HEK293 (cell line): Measurements from ENCODE around the gene WDFY2.

Experiments used
- CTCF ChIA-PET: fragments of 350-600 bp; formaldehyde crosslinking; extraction: SDS; loops from one replicate; lab custom pipeline; 2021; ENCODE audit warnings: antibody characterized with exemption; lab: Yijun Ruan, JAX
- POLR2A ChIA-PET: fragments of 300-600 bp; formaldehyde crosslinking; extraction: SDS; loops from one replicate; lab custom pipeline; 2020; ENCODE audit warnings: antibody characterized with exemption, inconsistent platforms; lab: Yijun Ruan, JAX
- H3K27ac ChIP-seq: fragments of 200-500 bp; sonication (Bioruptor generic); 2 replicates; pipeline ENCODE4 v1.5.1; 2014; ENCODE audit warnings: low read depth, low read length, control low read depth, inconsistent platforms; ENCODE audit errors: extremely low read depth
- H3K36me3 ChIP-seq, 2 experiments: fragments of 200-500 bp in 1 of 2; sonication (Bioruptor generic) in 1 of 2; 1 replicate in 1 of 2; 2 replicates in 1 of 2; pipeline ENCODE4 v1.5.1; 2014 to 2017; ENCODE audit warnings: inconsistent platforms in 2 of 2, low read length in 2 of 2; ENCODE audit not compliant: control insufficient read depth in 2 of 2, insufficient read depth in 1 of 2
- H3K4me1 ChIP-seq: fragments of 200-500 bp; sonication (Bioruptor generic); 2 replicates; pipeline ENCODE4 v1.5.1; 2014; ENCODE audit warnings: mild to moderate bottlenecking, low read length, inconsistent platforms; ENCODE audit not compliant: control insufficient read depth, insufficient read depth
- H3K4me3 ChIP-seq: 2 replicates; pipeline ENCODE4 v1.5.1; 2011; ENCODE audit warnings: low read depth, mild to moderate bottlenecking, control low read depth, low read length, moderate library complexity
- H3K9me3 ChIP-seq: fragments of 200-500 bp; sonication (Bioruptor generic); 2 replicates; pipeline ENCODE4 v1.5.1; 2014; ENCODE audit warnings: low read depth, low read length, inconsistent platforms; ENCODE audit not compliant: control insufficient read depth, insufficient read depth
- EGR2 ChIP-seq: fragments of 450-650 bp; formaldehyde crosslinking; IDR thresholded peaks from 2 replicates; pipeline ENCODE4 v1.5.1; 2016; ENCODE audit warnings: low read depth, missing biosample characterization, missing genetic modification characterization
- GFI1B ChIP-seq: fragments of 450-650 bp; formaldehyde crosslinking; IDR thresholded peaks from 2 replicates; pipeline ENCODE4 v1.5.1; 2016; ENCODE audit warnings: missing biosample characterization, missing genetic modification characterization
- GLI2 ChIP-seq: fragments of 450-650 bp; formaldehyde crosslinking; IDR thresholded peaks from 2 replicates; pipeline ENCODE4; 2017; ENCODE audit warnings: missing biosample characterization, missing genetic modification characterization, low read depth, borderline replicate concordance
- HOXA7 ChIP-seq: sonication (generic); formaldehyde crosslinking; IDR thresholded peaks from 2 replicates; pipeline ENCODE4 v1.8.1; 2022; ENCODE audit warnings: missing genetic modification reagents, borderline replicate concordance
- KLF10 ChIP-seq: fragments of 450-650 bp; IDR thresholded peaks from 2 replicates; pipeline ENCODE4 v1.5.1; 2018; ENCODE audit warnings: missing biosample characterization, mild to moderate bottlenecking, missing genetic modification characterization
- OVOL3 ChIP-seq: fragments of 450-650 bp; formaldehyde crosslinking; IDR thresholded peaks from 2 replicates; pipeline ENCODE4 v1.5.1; 2016; ENCODE audit warnings: missing biosample characterization, missing genetic modification characterization
- PRDM1 ChIP-seq: fragments of 450-650 bp; formaldehyde crosslinking; IDR thresholded peaks from 2 replicates; pipeline ENCODE4; 2016; ENCODE audit warnings: missing biosample characterization, missing genetic modification characterization
- SETDB1 ChIP-seq: IDR thresholded peaks from one replicate; pipeline ENCODE4 v1.6.1; 2017; ENCODE audit warnings: mild to moderate bottlenecking, low read length, moderate library complexity, mixed read lengths; ENCODE audit not compliant: insufficient read length
- ZNF10 ChIP-seq: fragments of 450-650 bp; formaldehyde crosslinking; IDR thresholded peaks from 2 replicates; pipeline ENCODE4 v1.5.1; 2017; ENCODE audit warnings: missing biosample characterization, missing genetic modification characterization
- ZNF148 ChIP-seq: fragments of 450-650 bp; formaldehyde crosslinking; IDR thresholded peaks from 2 replicates; pipeline ENCODE4 v1.5.0; 2017; ENCODE audit warnings: missing biosample characterization, missing genetic modification characterization, borderline replicate concordance
- ZNF221 ChIP-seq: fragments of 450-650 bp; formaldehyde crosslinking; IDR thresholded peaks from 2 replicates; pipeline ENCODE4 v1.5.1; 2017; ENCODE audit warnings: missing biosample characterization, missing genetic modification characterization, borderline replicate concordance
- ZNF324 ChIP-seq: fragments of 450-650 bp; formaldehyde crosslinking; IDR thresholded peaks from 2 replicates; pipeline ENCODE4 v1.5.1; 2016; ENCODE audit warnings: missing biosample characterization, missing genetic modification characterization
- ZNF366 ChIP-seq: fragments of 450-650 bp; formaldehyde crosslinking; conservative IDR thresholded peaks from 2 replicates; pipeline ENCODE4 v1.5.1; 2016; ENCODE audit warnings: missing biosample characterization, missing genetic modification characterization
- ZNF473 ChIP-seq: fragments of 450-650 bp; formaldehyde crosslinking; IDR thresholded peaks from 2 replicates; pipeline ENCODE4 v1.5.1; 2017; ENCODE audit warnings: missing biosample characterization, missing genetic modification characterization
- ZNF501 ChIP-seq: fragments of 450-650 bp; formaldehyde crosslinking; IDR thresholded peaks from 2 replicates; pipeline ENCODE4 v1.5.1; 2016; ENCODE audit warnings: missing biosample characterization, missing genetic modification characterization
- ZNF514 ChIP-seq: fragments of 450-650 bp; formaldehyde crosslinking; IDR thresholded peaks from 2 replicates; pipeline ENCODE4 v1.5.1; 2016; ENCODE audit warnings: missing biosample characterization, missing genetic modification characterization
- ZNF600 ChIP-seq: fragments of 450-650 bp; formaldehyde crosslinking; IDR thresholded peaks from 2 replicates; pipeline ENCODE4 v1.5.1; 2016; ENCODE audit warnings: missing biosample characterization, missing genetic modification characterization
- ZNF624 ChIP-seq: fragments of 450-650 bp; formaldehyde crosslinking; IDR thresholded peaks from 2 replicates; pipeline ENCODE4 v1.5.1; 2017; ENCODE audit warnings: missing biosample characterization, missing genetic modification characterization
- ZNF701 ChIP-seq: fragments of 450-650 bp; formaldehyde crosslinking; IDR thresholded peaks from 2 replicates; pipeline ENCODE4 v1.5.1; 2016; ENCODE audit warnings: missing biosample characterization, missing genetic modification characterization
- TF ChIP-seq, protein P1 (sequence below): fragments of 450-650 bp; formaldehyde crosslinking; IDR thresholded peaks from 2 replicates; pipeline ENCODE4 v1.5.1; 2016; ENCODE audit warnings: missing biosample characterization, missing genetic modification characterization
- TF ChIP-seq, protein P2 (sequence below): fragments of 450-650 bp; formaldehyde crosslinking; IDR thresholded peaks from 2 replicates; pipeline ENCODE4 v1.5.1; 2016; ENCODE audit warnings: missing biosample characterization, missing genetic modification characterization

The WDFY2 gene

DNA sequence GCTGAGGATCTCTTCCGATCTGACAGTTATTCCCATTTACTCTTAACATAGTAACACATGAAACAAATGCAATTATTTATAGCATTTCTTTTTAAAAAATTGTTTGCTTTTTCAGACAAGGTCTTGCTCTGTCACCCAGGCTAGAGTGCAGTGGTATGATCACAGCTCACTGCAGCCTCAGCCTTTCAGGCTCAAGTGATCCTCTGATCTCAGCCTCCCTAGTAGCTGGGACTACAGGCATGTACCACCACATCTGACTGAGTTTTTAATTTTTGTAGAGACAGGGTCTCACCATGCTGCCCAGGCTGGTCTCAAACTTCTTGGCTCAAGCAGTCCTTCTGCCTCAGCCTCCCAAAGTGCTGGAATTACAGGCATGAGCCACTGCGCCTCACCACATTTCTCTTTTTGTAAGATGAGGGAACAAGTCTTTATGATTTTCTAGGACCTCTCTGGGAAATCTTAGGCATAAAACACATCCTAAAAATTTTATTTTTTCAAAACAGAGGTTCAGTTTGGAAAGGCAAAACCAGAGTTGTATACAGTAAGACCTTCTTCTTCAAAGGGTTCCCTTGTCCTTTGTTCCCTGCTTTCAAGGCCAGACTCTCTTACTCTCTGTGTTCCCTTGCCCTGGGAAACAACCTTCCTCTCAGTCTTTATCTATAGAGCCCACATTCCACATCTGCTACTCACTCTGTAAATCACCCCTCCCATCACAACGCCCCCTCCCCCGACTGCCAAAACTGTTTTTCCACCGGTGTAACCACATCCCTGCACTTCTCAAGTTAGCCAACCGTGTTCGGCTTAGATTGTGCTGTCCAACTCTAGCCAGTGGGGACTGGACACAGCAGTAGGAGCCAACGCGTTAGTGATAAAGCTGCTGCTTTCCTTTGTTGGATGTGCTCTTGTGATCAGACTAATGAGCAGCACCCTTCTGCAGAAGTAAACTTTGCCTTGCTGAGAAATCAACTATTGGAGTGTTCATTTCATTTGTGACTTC is 163.5 kb downstream of the WDFY2 start:
- Histone ChIP-seq H3K36me3 (peaks cover 3 to 4% of the 10 kb centered on the region in 2 experiments; a peak in 1 of 3 replicates), H3K9me3 (no peaks in the 10 kb centered on the region), H3K4me1 (no peaks in the 10 kb centered on the region), H3K4me3 (no peak overlapping the region), H3K27ac (no peak overlapping the region)
- CTCF ChIA-PET: interaction anchor here (1.7 kb wide), 1 partner anchor 50 kb away, joined by 3 read pairs; no protein-coding TSS in a partner anchor
- TF ChIP-seq SETDB1 (peak; percentile 77), ZNF221 (no peak)
- POLR2A ChIA-PET: no interaction called here

DNA sequence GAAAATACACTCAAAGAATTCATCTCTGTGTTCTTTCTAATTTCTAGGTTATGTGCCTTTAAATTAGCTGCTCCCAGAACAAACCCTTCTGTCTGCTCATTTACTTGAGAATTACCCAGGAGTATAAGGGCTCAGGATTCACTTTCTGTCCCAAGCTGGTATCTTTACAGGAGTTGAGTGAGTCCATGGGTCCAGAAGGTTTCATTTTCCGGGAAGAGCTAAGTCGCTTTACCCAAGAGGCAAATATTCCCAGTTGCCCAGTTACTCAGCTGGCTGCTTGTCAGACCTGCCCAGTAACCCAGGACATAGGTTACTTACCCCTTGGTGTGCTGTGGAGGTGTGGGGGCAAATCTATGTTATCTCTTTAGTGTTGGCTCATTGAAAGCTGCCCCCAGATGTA is 172.4 kb downstream of the WDFY2 start:
- no peak for TF ChIP-seq ZNF10
- TF ChIP-seq ZNF624 (tag by site-specific recombination): no peak
- TF ChIP-seq OVOL3 (tag by site-specific recombination): no peak
- no peak for TF ChIP-seq PRDM1 (tag by site-specific recombination)
- no peak for TF ChIP-seq EGR2 (tag by site-specific recombination)
- no peak for TF ChIP-seq ZNF324
- no peak for TF ChIP-seq KLF10 (tag by site-specific recombination)
- POLR2A ChIA-PET: interaction anchor here (0.7 kb wide), 1 partner anchor 18 kb away, joined by 4 read pairs; no protein-coding TSS in a partner anchor
- H3K4me3 ChIP-seq: no peak overlapping the region
- no peaks in the 10 kb centered on the region for H3K4me1 ChIP-seq
- CTCF ChIA-PET: no interaction called here
- H3K36me3 ChIP-seq: peaks cover 4 to 18% of the 10 kb centered on the region in 2 experiments; a peak in 1 of 3 replicates
- no peak overlapping the region for H3K27ac ChIP-seq
- H3K9me3 ChIP-seq: no peaks in the 10 kb centered on the region

DNA sequence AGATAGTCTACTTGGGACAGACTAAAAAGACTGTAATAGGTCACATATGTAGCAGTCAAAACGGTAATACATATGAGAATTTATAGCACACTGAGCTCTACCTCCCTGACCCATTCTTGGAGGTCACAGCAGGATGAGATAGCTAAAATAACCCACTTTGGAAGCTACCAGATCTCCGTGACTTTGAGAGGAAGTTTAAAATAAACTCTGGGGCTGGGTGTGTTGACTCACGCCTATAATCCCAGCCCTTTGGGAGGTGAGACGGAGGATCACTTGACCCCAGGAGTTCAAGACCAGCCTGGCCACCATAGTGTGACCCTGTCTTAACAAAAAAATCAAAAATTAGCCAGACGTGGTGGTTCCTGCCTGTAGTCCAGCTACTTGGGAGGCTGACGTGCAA is 174.4 kb downstream of the WDFY2 start:
- H3K36me3 ChIP-seq: peaks cover 0 to 14% of the 10 kb centered on the region in 2 experiments; a peak in 1 of 3 replicates
- POLR2A ChIA-PET: interaction anchor here (1.2 kb wide), 1 partner anchor 306 kb away, joined by 3 read pairs; the partner anchor contains the start of gene INTS6
- TF ChIP-seq ZNF501 (tag by site-specific recombination): no peak
- TF ChIP-seq, all 188 proteins: peak for 0
- no peaks in the 10 kb centered on the region for H3K4me1 ChIP-seq
- H3K4me3 ChIP-seq: no peak overlapping the region
- no peak overlapping the region for H3K27ac ChIP-seq
- CTCF ChIA-PET: interaction anchor here (0.6 kb wide), 1 partner anchor 224 kb away, joined by 4 read pairs; no protein-coding TSS in a partner anchor
- H3K9me3 ChIP-seq: no peaks in the 10 kb centered on the region

DNA sequence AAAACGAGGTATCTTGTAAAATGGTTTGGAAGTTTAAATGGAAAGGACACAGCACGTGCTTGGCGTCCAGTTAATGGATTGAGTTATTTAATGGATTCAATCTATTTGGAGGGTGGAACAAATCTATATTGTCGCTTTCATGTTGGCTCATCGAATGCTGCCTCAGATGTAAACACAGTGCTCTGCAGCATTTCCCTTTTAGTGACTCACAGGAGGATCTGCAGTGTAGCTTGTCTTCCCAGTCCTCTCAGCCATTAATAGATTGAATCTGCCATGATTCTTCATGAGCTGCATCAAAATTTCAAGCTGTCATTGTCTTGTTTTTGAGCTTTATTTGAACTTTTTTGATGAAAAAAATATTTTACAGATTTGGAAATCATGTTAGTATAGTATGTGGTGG is 175.0 kb downstream of the WDFY2 start:
- ChIA-PET POLR2A (no interaction called here), CTCF (no interaction called here)
- H3K36me3 ChIP-seq: peaks cover 0 to 14% of the 10 kb centered on the region in 2 experiments; a peak in 1 of 3 replicates
- no peaks in the 10 kb centered on the region for H3K9me3 ChIP-seq
- H3K4me1 ChIP-seq: peaks cover 3% of the 10 kb centered on the region; the same call in 1 of the 2 replicates
- H3K27ac ChIP-seq: no peak overlapping the region
- H3K4me3 ChIP-seq: no peak overlapping the region
- TF ChIP-seq, protein P1, sequence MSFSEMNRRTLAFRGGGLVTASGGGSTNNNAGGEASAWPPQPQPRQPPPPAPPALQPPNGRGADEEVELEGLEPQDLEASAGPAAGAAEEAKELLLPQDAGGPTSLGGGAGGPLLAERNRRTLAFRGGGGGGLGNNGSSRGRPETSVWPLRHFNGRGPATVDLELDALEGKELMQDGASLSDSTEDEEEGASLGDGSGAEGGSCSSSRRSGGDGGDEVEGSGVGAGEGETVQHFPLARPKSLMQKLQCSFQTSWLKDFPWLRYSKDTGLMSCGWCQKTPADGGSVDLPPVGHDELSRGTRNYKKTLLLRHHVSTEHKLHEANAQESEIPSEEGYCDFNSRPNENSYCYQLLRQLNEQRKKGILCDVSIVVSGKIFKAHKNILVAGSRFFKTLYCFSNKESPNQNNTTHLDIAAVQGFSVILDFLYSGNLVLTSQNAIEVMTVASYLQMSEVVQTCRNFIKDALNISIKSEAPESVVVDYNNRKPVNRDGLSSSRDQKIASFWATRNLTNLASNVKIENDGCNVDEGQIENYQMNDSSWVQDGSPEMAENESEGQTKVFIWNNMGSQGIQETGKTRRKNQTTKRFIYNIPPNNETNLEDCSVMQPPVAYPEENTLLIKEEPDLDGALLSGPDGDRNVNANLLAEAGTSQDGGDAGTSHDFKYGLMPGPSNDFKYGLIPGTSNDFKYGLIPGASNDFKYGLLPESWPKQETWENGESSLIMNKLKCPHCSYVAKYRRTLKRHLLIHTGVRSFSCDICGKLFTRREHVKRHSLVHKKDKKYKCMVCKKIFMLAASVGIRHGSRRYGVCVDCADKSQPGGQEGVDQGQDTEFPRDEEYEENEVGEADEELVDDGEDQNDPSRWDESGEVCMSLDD: no peak
- TF ChIP-seq ZNF514 (tag by site-specific recombination) (no peak), ZNF366 (tag by site-specific recombination) (no peak), GLI2 (no peak), GFI1B (no peak), ZNF600 (tag by site-specific recombination) (no peak), ZNF148 (no peak), ZNF473 (no peak), HOXA7 (CRISPR knock-in tag) (no peak), ZNF701 (no peak)
- TF ChIP-seq, protein P2, sequence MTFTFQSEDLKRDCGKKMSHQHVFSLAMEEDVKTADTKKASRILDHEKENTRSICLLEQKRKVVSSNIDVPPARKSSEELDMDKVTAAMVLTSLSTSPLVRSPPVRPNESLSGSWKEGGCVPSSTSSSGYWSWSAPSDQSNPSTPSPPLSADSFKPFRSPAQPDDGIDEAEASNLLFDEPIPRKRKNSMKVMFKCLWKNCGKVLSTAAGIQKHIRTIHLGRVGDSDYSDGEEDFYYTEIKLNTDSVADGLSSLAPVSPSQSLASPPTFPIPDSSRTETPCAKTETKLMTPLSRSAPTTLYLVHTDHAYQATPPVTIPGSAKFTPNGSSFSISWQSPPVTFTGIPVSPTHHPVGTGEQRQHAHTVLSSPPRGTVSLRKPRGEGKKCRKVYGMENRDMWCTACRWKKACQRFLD (tag by site-specific recombination): no peak
